ENCODE measurements around the gene IPO13. TPM values are rescaled to one million over a fixed set of nuclear protein-coding genes. Genes with fewer than 3 reads are reported as not detected.

IPO13 gene
- total RNA-seq, 1 donor from 2014 or later: 24.8 TPM

GRCh38 chr1:43921022-43921421, 25.7 kb upstream of the IPO13 start:
- H3K36me3 Mint-ChIP-seq (ENCODE audit: low read depth): peaks cover 16% of the 10 kb centered on the region
- H3K4me1 Mint-ChIP-seq: no peaks in the 10 kb centered on the region
- no peaks in the 10 kb centered on the region for H3K27me3 Mint-ChIP-seq
- no peak overlapping the region for H3K27ac Mint-ChIP-seq
- TF ChIP-seq CTCF (IDR thresholded peaks at IDR 0.05): no peak
- POLR2A ChIA-PET: no interaction called here
- no peak for ATAC-seq (ENCODE audit: low read depth)
- H3K4me3 Mint-ChIP-seq: no peak overlapping the region
- CTCF ChIA-PET: no interaction called here
- intact Hi-C loops (cut with micrococcal nuclease): no loop called here
- H3K9me3 Mint-ChIP-seq: no peaks in the 10 kb centered on the region
- no peak for DNase-seq

- Mint-ChIP-seq H3K27ac (no peak overlapping the region), H3K4me3 (no peak overlapping the region), H3K9me3 (no peaks in the 10 kb centered on the region), H3K27me3 (no peaks in the 10 kb centered on the region), H3K4me1 (no peaks in the 10 kb centered on the region), H3K36me3 (ENCODE audit: low read depth) (peaks cover 18% of the 10 kb centered on the region)
- intact Hi-C loops (cut with micrococcal nuclease): no loop called here
- no peak for DNase-seq
- ChIA-PET POLR2A (no interaction called here), CTCF (interaction anchor here (1.2 kb wide), 1 partner anchor 161 kb away, joined by 3 read pairs; no protein-coding TSS in a partner anchor)
- no peak for TF ChIP-seq CTCF (IDR thresholded peaks at IDR 0.05)
- ATAC-seq (ENCODE audit: low read depth): no peak
Observed at GRCh38 chr1:43924516-43924915, 22.2 kb upstream of the IPO13 start.

- CTCF ChIA-PET: interaction anchor here (1.8 kb wide), 1 partner anchor 9 kb away, joined by 5 read pairs; no protein-coding TSS in a partner anchor
- Mint-ChIP-seq H3K4me3 (no peak overlapping the region), H3K27ac (no peak overlapping the region), H3K4me1 (no peaks in the 10 kb centered on the region), H3K27me3 (no peaks in the 10 kb centered on the region), H3K36me3 (ENCODE audit: low read depth) (peaks cover 18% of the 10 kb centered on the region), H3K9me3 (no peaks in the 10 kb centered on the region)
- intact Hi-C loops (cut with micrococcal nuclease): no loop called here
- TF ChIP-seq CTCF (IDR thresholded peaks at IDR 0.05): no peak
- ATAC-seq (ENCODE audit: low read depth) (no peak), DNase-seq (no peak)
- POLR2A ChIA-PET: no interaction called here
Observed at GRCh38 chr1:43925846-43926245, 20.9 kb upstream of the IPO13 start.

DNA sequence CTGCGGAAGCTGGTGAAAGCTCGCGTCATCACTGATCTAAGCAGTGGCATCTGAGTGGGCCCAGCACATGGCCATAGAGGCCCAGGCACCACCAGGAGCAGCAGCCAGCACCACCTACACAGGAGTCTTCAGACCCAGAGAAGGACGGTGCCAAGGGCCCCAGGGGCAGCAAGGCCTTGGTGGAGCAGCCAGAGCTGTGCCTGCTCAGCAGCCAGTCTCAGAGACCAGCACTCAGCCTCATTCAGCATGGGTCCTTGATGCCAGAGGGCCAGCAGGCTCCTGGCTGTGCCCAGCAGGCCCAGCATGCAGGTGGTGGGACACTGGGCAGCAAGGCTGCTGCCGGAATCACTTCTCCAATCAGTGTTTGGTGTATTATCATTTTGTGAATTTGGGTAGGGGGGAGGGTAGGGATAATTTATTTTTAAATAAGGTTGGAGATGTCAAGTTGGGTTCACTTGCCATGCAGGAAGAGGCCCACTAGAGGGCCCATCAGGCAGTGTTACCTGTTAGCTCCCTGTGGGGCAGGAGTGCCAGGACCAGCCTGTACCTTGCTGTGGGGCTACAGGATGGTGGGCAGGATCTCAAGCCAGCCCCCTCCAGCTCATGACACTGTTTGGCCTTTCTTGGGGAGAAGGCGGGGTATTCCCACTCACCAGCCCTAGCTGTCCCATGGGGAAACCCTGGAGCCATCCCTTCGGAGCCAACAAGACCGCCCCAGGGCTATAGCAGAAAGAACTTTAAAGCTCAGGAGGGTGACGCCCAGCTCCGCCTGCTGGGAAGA, 16.4 kb upstream of the IPO13 start:
- Mint-ChIP-seq H3K4me3 (no peak overlapping the region), H3K4me1 (peaks cover 12% of the 10 kb centered on the region), H3K27me3 (peaks cover 19% of the 10 kb centered on the region), H3K9me3 (no peaks in the 10 kb centered on the region), H3K27ac (no peak overlapping the region), H3K36me3 (ENCODE audit: low read depth) (peaks cover 8% of the 10 kb centered on the region)
- intact Hi-C loops (cut with micrococcal nuclease): loop anchor here (5.0 kb wide), 1 partner anchor 102 kb away; the partner anchor contains the start of gene SLC6A9
- ATAC-seq (ENCODE audit: low read depth) (no peak), DNase-seq (no peak)
- POLR2A ChIA-PET: no interaction called here
- CTCF ChIA-PET: interaction anchor here (2.0 to 2.4 kb wide), 2 partner anchors 118 to 167 kb away, joined by 6 to 9 read pairs; no protein-coding TSS in a partner anchor
- no peak for TF ChIP-seq CTCF (IDR thresholded peaks at IDR 0.05)

DNA sequence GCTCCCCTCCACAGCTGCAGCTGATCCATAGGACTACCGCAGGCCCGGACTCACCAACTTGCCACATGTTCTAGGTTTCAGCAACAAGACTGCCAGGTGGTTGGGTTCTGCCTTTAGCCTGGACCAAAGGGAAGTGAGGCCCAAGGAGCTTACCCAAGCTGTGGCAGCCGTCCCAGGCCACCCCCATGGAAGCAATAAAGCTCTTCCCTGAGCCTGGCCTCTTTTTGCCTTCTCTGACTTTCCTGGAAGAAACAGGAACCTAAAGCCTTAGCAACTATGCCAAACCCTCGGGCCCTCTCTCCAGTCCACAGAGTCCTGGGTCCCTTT, 15.8 kb upstream of the IPO13 start:
- intact Hi-C loops (cut with micrococcal nuclease): loop anchor here (5.0 kb wide), 1 partner anchor 101 kb away; the partner anchor contains the start of gene SLC6A9
- TF ChIP-seq CTCF (IDR thresholded peaks at IDR 0.05): no peak
- H3K9me3 Mint-ChIP-seq: no peaks in the 10 kb centered on the region
- ChIA-PET POLR2A (no interaction called here), CTCF (interaction anchor here (2.0 to 2.4 kb wide), 2 partner anchors 117 to 167 kb away, joined by 6 to 9 read pairs; no protein-coding TSS in a partner anchor)
- H3K4me1 Mint-ChIP-seq: peaks cover 16% of the 10 kb centered on the region
- H3K36me3 Mint-ChIP-seq (ENCODE audit: low read depth): peaks cover 3% of the 10 kb centered on the region
- H3K4me3 Mint-ChIP-seq: no peak overlapping the region
- ATAC-seq (ENCODE audit: low read depth): no peak
- DNase-seq: no peak
- no peak overlapping the region for H3K27ac Mint-ChIP-seq
- H3K27me3 Mint-ChIP-seq: peaks cover 22% of the 10 kb centered on the region
